IPS-20b (cell line): Measurements from ENCODE around the gene TSPEAR.
"Not testable (repeated sequence)": the region's sequence is repeated elsewhere in the genome, so short reads cannot be mapped to it uniquely, and the experiment has no call there.

Experiments used
- H3K27ac ChIP-seq: one replicate; pipeline ENCODE4 v1.5.1; 2013; ENCODE audit warnings: low read length
- H3K27me3 ChIP-seq: 2 replicates; pipeline ENCODE4 v1.6.1; 2013; ENCODE audit warnings: mild to moderate bottlenecking, low read length, inconsistent platforms; ENCODE audit not compliant: insufficient read depth
- H3K36me3 ChIP-seq: 2 replicates; pipeline ENCODE4 v1.6.1; 2013; ENCODE audit warnings: low read depth, mild to moderate bottlenecking, inconsistent platforms, low read length, moderate library complexity; ENCODE audit not compliant: insufficient read depth
- H3K4me1 ChIP-seq: 2 replicates; pipeline ENCODE4 v1.6.1; 2013; ENCODE audit warnings: mild to moderate bottlenecking, control low read depth, inconsistent platforms, low read length, moderate library complexity; ENCODE audit not compliant: insufficient read depth
- H3K4me3 ChIP-seq: 2 replicates; pipeline ENCODE4 v1.5.1; 2013; ENCODE audit warnings: mild to moderate bottlenecking, low read length, inconsistent platforms
- H3K9ac ChIP-seq: 2 replicates; pipeline ENCODE4 v1.6.1; 2013; ENCODE audit warnings: low read depth, mild to moderate bottlenecking, inconsistent platforms, low read length, moderate library complexity
- H3K9me3 ChIP-seq: 2 replicates; pipeline ENCODE4 v1.6.1; 2013; ENCODE audit warnings: mild to moderate bottlenecking, low read depth, low read length, inconsistent platforms; ENCODE audit not compliant: insufficient read depth

The TSPEAR gene

DNA sequence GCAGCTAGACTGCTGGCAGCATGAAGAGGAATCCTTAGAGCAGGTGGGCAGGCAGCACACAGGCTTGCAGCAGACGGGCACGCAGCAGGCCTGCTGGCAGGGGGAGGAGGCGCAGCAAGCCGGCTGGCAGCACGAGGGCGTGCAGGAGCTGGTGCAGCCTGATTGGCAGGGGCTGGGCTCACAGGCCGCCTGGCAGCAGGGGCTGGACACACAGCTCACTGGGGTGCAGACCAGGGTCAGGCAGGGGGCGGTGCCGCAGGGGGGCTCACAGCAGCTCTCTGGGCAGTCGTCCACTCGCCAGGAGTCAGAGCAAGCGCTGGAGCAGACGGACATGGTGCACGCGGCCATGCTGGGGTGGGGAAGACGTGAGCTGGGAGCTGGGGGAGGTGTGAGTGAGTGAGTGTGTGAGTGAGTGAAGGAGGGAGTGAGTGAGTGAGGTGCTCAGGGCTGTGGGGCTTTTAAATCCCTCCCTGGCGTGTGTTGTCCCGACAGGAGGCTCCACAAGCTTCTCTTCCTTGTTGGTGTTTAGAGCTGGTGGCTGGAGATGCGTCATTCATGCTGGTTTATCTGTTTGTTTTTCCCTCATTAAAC, 131.0 kb downstream of the TSPEAR start, which contains the start of gene KRTAP10-5:
Gene KRTAP10-5 (minus strand): TSS at position 374 of the 591 bp plus-strand sequence. CDS start 26 bp downstream, at position 348.
- not testable (repeated sequence) for H3K9ac ChIP-seq, H3K27me3 ChIP-seq, H3K4me3 ChIP-seq

DNA sequence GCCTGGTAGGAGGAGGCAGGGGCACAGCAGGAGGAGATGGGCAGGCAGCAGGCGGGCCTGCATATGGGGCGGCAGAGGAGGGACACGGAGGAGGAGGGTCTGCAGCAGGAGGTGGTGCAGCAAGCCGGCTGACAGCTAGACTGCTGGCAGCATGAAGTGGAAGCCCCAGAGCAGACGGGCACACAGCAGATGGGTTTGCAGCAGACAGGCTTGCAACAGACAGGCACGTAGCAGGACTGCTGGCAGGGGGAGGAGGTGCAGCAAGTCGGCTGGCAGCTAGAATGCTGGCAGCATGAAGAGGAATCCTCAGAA, 131.6 kb downstream of the TSPEAR start:
- Histone ChIP-seq H3K4me3 (no peak overlapping the region), H3K27ac (no peak overlapping the region), H3K9me3 (peaks cover 6% of the 10 kb centered on the region), H3K27me3 (no peaks in the 10 kb centered on the region), H3K36me3 (no peaks in the 10 kb centered on the region), H3K9ac (no peak overlapping the region), H3K4me1 (no peaks in the 10 kb centered on the region)

More for the DNA sequence above, 131.0 kb downstream of the TSPEAR start, which contains the start of gene KRTAP10-5:
- H3K4me1 ChIP-seq, H3K27ac ChIP-seq, H3K9me3 ChIP-seq, H3K36me3 ChIP-seq: not testable (repeated sequence)

DNA sequence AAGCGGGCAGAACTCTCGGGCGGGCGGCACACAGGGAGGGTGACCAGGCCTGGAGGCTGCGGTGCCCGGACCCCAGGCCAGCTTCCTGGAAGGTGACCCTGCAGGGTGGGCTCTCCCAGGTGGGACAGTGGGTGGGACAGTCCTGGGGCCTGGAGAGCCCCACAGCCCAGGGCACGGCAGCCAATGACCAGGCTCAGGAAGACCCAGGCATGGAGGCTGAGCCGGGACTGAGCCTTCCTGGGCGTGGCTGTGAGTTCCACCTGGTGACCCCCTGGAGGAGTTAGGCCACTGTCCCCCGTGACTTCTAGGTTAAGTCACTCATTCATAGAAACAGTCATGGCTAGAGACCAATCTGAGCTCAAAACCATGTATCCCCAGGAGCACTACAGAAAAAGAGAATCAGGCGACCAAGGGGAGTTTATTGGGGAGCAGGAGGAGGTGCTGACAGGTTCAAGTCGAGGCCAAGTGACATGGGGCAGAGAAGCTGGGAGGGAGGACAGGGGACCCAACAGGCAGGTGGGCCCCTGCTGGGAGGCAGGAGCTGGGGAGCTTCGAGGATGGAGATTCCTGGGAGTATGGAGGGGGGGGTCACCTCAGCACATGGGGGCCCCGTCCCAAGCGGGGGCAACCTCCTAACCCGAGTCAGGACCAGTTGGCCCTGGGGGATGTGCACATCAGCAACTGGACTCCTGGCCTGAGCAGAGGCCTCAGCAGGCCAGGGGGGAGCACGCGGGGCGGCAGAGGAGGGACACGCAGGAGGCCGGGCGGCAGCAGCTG, 132.1 kb downstream of the TSPEAR start:
- no peaks in the 10 kb centered on the region for H3K4me1 ChIP-seq
- H3K27me3 ChIP-seq, result no peaks in the 10 kb centered on the region
- peaks cover 6% of the 10 kb centered on the region for H3K9me3 ChIP-seq
- H3K4me3 ChIP-seq, result no peak overlapping the region
- no peak overlapping the region for H3K27ac ChIP-seq
- H3K36me3 ChIP-seq, result no peaks in the 10 kb centered on the region
- no peak overlapping the region for H3K9ac ChIP-seq

DNA sequence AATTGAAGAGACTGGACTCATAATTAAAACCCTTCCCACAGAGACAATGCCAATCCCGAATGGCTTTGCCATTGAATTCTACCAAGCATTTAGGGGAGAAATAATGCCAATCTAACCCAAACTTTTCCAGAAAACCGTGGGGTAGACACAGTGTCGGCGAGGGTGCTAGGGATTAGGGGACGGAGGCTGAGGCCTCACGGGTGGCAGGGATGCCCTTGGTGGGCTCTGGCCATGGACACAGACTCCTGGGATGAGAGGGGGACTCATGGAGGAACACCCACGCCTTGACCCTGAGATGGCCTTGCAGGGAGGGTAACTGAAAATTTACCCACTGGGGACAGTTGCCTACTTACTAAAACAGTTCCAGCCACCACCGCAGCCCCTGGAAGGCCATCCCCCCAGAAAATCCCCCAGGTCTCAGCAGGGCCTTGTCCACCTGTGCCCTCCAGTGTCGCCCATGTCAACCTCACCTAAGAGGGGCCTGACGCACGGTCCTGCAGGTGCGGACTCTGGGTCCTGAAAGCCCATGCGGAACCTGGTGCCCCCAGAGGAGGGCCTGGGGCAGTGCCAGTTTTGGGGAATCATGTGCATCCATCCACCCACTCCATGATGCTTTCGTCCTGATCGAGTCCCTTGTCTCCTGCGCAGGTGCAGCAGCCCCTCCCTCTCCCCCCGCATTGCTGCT, 132.9 kb downstream of the TSPEAR start:
- H3K4me3 ChIP-seq, result no peak overlapping the region
- H3K9ac ChIP-seq, result no peak overlapping the region
- no peak overlapping the region for H3K27ac ChIP-seq
- H3K36me3 ChIP-seq, result no peaks in the 10 kb centered on the region
- no peaks in the 10 kb centered on the region for H3K27me3 ChIP-seq
- peaks cover 6% of the 10 kb centered on the region for H3K9me3 ChIP-seq
- no peaks in the 10 kb centered on the region for H3K4me1 ChIP-seq

DNA sequence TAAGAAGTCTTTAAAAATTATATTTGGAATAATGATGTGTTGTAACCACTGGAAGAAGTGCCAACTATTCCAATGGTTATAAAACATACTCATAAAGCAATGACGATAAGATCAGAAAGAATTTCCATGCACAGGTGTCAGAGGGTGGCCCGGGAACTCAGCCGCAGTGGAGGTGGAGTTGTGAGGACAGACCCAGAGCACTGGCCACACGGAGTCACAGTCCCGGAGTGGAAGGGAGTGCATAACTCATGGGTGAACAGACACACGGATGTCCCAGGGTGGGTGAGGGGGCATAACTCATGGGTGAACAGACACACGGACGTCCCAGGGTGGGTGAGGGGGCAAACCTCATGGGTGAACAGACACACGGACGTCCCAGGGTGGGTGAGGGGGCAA, 135.3 kb downstream of the TSPEAR start:
- Histone ChIP-seq H3K9ac (no peak overlapping the region), H3K9me3 (peaks cover 6% of the 10 kb centered on the region), H3K4me3 (no peak overlapping the region), H3K27me3 (no peaks in the 10 kb centered on the region), H3K4me1 (no peaks in the 10 kb centered on the region), H3K27ac (no peak overlapping the region), H3K36me3 (no peaks in the 10 kb centered on the region)

DNA sequence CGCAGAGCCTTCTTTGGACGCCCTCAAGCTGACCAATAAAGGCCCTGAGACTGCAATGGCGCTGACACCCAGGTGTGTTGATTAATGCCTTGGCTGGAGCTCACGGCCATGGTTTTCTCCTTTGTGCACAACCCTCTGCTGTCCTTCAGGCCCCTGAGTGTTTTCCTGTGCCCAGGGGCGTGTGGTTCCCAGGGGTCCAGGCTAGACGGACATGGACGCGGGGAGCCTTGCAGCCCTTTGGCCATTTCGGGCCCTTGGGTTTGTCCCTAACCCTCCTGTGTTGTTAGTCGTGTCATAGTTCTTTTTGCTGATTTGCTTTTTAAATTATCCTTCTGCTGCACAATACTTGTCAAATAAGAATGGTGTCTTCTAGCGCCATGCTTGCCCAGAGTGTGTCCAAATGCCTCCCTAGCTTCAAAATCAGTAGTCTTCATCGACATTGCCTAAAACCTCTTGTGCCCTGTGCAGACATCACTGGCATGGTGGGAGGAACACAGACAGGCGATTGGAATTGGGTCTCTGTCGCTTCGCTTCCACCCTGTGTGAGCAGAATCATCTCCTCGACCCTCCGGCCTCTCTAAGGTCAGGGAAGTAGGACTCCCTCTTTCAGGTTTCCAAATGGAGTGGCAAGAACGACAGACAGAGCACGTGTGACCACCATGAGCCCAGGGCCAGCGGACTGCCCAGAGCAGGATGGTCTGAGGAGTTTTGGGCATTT, 135.9 kb downstream of the TSPEAR start:
- no peaks in the 10 kb centered on the region for H3K36me3 ChIP-seq
- no peak overlapping the region for H3K4me3 ChIP-seq
- no peaks in the 10 kb centered on the region for H3K27me3 ChIP-seq
- H3K9me3 ChIP-seq, result peaks cover 6% of the 10 kb centered on the region
- no peak overlapping the region for H3K27ac ChIP-seq
- no peaks in the 10 kb centered on the region for H3K4me1 ChIP-seq
- H3K9ac ChIP-seq, result no peak overlapping the region

DNA sequence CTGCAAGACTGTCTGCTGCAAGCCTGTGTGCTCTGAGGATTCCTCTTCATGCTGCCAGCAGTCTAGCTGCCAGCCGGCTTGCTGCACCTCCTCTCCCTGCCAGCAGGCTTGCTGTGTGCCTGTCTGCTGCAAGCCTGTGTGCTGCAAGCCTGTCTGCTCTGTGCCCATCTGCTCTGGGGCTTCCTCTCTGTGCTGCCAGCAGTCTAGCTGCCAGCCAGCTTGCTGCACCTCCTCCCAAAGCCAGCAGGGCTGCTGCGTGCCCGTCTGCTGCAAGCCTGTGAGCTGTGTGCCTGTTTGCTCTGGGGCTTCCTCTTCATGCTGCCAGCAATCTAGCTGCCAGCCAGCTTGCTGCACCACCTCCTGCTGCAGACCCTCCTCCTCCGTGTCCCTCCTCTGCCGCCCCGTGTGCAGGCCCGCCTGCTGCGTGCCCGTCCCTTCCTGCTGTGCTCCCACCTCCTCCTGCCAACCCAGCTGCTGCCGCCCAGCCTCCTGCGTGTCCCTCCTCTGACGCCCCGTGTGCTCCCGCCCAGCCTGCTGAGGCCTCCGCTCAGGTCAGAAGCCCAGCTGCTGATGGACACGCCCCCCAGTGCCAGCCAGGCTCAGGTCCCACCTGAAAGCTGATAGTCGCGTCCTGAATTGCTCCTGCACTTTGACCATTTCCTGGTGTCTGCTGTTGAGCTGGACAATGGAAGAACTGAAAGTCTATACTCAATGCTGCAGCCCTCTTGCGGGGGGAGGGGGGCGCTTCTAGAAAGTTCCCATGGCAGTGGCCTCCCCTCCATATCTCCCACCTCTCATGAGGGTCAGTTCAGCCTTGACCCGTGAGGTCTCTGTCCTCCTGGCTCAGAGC, 136.7 kb downstream of the TSPEAR start:
- no peaks in the 10 kb centered on the region for H3K4me1 ChIP-seq
- no peak overlapping the region for H3K4me3 ChIP-seq
- H3K27me3 ChIP-seq, result no peaks in the 10 kb centered on the region
- H3K36me3 ChIP-seq, result no peaks in the 10 kb centered on the region
- H3K27ac ChIP-seq, result no peak overlapping the region
- H3K9me3 ChIP-seq, result peaks cover 6% of the 10 kb centered on the region
- H3K9ac ChIP-seq, result no peak overlapping the region

DNA sequence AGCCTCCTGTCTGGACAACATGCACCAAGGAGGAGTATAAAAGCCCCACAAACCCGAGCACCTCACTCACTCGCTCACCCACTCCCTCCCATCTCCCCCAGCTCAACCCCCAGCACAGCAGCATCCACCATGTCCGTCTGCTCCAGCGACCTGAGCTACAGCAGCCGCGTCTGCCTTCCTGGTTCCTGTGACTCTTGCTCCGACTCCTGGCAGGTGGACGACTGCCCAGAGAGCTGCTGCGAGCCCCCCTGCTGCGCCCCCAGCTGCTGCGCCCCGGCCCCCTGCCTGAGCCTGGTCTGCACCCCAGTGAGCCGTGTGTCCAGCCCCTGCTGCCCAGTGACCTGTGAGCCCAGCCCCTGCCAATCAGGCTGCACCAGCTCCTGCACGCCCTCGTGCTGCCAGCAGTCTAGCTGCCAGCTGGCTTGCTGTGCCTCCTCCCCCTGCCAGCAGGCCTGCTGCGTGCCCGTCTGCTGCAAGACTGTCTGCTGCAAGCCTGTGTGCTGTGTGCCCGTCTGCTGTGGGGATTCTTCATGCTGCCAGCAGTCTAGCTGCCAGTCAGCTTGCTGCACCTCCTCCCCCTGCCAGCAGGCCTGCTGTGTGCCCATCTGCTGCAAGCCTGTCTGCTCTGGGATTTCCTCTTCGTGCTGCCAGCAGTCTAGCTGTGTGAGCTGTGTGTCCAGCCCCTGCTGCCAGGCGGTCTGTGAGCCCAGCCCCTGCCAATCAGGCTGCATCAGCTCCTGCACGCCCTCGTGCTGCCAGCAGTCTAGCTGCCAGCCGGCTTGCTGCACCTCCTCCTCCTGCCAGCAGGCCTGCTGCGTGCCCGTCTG, 137.5 kb downstream of the TSPEAR start, which contains the start of gene KRTAP10-4:
Gene KRTAP10-4 (plus strand): TSS at position 100 of the 827 bp plus-strand sequence. CDS start 30 bp downstream, at position 130.
- H3K27ac ChIP-seq, H3K27me3 ChIP-seq, H3K4me3 ChIP-seq, H3K36me3 ChIP-seq, H3K9ac ChIP-seq, H3K4me1 ChIP-seq, H3K9me3 ChIP-seq: not testable (repeated sequence)

DNA sequence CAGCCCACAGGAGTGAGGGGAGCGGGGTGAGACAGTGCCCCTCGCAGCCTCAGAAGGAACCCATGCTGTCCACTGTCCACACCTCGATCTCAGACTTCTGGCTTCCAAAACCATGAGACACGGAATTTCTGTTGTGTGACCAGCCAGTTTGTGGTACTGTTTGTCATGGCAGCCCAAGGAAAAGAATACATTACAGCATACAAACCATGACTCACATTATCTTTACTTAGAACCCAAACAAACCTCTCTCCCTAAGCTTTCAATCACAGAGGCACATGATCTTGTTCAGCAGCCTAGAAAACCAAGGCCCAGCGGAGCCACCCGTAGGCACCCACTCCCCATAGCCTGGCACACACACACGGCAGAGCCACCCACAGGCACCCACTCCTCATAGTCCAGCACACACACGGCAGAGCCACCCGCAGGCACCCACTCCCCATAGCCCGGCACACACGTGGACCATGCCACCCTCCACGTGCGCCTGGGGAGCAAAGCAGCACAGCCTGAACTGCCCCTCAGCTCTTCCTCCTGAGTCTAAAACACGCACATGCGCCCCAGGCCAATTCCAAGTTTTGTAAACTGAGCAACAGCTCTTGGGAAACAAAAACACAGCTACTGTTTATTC, 138.3 kb downstream of the TSPEAR start:
- Histone ChIP-seq H3K9me3 (peaks cover 6% of the 10 kb centered on the region), H3K4me3 (no peak overlapping the region), H3K27ac (no peak overlapping the region), H3K27me3 (no peaks in the 10 kb centered on the region), H3K4me1 (no peaks in the 10 kb centered on the region), H3K9ac (no peak overlapping the region), H3K36me3 (no peaks in the 10 kb centered on the region)
